ENCODE results near the gene VWA8.

The VWA8 gene

GRCh38 chr13:41587490-41587889 lies 373.4 kb downstream of the VWA8 start:
- no peaks in the 10 kb centered on the region for H3K27me3 ChIP-seq (replicated peaks)
- H3K36me3 ChIP-seq (replicated peaks) = no peaks in the 10 kb centered on the region
- H3K27ac ChIP-seq = no peak overlapping the region
- H3K4me3 ChIP-seq (ENCODE audit: low read depth, low read length) = no peak overlapping the region
- in situ Hi-C loops (cut with HindIII; ENCODE audit: low pct_ligation_motif_present, low sequenced_read_pairs) = no loop called here
- DNase-seq = no peak
- TF ChIP-seq, protein P1, sequence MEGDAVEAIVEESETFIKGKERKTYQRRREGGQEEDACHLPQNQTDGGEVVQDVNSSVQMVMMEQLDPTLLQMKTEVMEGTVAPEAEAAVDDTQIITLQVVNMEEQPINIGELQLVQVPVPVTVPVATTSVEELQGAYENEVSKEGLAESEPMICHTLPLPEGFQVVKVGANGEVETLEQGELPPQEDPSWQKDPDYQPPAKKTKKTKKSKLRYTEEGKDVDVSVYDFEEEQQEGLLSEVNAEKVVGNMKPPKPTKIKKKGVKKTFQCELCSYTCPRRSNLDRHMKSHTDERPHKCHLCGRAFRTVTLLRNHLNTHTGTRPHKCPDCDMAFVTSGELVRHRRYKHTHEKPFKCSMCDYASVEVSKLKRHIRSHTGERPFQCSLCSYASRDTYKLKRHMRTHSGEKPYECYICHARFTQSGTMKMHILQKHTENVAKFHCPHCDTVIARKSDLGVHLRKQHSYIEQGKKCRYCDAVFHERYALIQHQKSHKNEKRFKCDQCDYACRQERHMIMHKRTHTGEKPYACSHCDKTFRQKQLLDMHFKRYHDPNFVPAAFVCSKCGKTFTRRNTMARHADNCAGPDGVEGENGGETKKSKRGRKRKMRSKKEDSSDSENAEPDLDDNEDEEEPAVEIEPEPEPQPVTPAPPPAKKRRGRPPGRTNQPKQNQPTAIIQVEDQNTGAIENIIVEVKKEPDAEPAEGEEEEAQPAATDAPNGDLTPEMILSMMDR (IDR thresholded peaks at IDR 0.05; ENCODE audit: low read depth, low read length, missing control alignments) = peak; percentile 40

DNA sequence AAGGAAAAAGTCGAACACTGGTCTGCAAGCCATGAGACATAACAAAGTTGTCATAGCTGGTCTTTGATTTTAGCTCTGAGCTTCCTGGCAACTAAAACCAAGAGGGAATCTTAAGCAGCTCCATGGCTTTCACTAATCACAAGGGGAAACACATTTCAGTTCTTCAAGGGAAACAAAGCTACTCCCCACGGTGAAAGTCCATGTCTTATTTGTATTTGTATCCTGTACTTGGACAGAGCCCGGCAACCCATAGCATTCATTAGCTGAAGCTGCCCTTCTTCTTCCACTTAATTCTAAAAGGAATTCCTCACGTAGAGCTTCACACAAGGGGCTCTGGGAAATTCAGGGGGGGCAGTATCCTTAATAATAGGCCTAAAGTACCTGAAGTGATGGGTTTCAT lies 374.7 kb downstream of the VWA8 start:
- in situ Hi-C loops (cut with HindIII; ENCODE audit: low pct_ligation_motif_present, low sequenced_read_pairs) = no loop called here
- no peak for DNase-seq
- Histone ChIP-seq H3K27me3 (replicated peaks) (no peaks in the 10 kb centered on the region), H3K27ac (no peak overlapping the region), H3K4me3 (ENCODE audit: low read depth, low read length) (no peak overlapping the region), H3K36me3 (replicated peaks) (no peaks in the 10 kb centered on the region)
- TF ChIP-seq, protein P1 (IDR thresholded peaks at IDR 0.05; ENCODE audit: low read depth, low read length, missing control alignments) = no peak

DNA sequence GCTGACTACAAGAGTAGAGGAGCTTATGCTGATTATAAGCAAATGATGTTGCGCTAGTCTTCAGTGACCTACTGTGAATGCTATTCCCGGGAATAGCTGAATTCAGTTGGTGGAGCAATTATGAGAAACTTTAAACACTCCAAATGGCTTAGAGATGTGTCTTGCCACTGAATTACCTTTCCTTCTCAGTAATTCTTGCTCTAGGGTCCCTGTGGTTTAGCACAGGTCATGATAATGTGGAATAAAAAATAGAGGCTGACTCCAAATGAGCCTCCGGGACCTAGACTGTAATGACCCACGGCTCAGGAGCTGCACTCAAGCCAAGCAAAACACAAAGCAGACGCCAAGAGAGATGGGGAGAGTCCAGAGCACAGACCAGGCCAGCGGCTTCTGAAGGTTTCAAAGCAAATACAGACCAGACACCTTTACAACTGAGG lies 378.9 kb downstream of the VWA8 start:
- no peaks in the 10 kb centered on the region for H3K36me3 ChIP-seq (replicated peaks)
- TF ChIP-seq, protein P1 (IDR thresholded peaks at IDR 0.05; ENCODE audit: low read depth, low read length, missing control alignments) = no peak
- in situ Hi-C loops (cut with HindIII; ENCODE audit: low pct_ligation_motif_present, low sequenced_read_pairs) = no loop called here
- no peak overlapping the region for H3K27ac ChIP-seq
- no peaks in the 10 kb centered on the region for H3K27me3 ChIP-seq (replicated peaks)
- DNase-seq = no peak
- H3K4me3 ChIP-seq (ENCODE audit: low read depth, low read length) = no peak overlapping the region

DNA sequence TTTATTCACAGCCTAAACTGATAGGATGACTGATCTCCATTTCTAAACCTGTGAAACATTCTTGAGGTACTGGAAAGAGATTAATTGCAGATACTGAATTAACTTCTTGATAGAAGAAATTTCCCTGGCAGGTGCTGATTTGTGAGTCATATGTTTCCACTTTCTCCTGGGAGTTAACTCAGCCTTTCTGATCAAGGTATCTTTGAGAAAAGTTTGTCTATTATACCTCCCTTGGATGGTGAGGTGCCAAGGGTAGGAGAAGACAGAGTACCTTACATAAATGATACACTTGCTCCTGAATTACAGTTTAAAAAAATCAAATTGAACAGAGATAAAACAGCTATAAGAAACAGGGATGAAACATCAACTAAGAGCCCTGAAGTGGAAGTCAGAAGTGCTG lies 380.6 kb downstream of the VWA8 start:
- Histone ChIP-seq H3K4me3 (ENCODE audit: low read depth, low read length) (no peak overlapping the region), H3K27ac (no peak overlapping the region), H3K36me3 (replicated peaks) (no peaks in the 10 kb centered on the region), H3K27me3 (replicated peaks) (no peaks in the 10 kb centered on the region)
- in situ Hi-C loops (cut with HindIII; ENCODE audit: low pct_ligation_motif_present, low sequenced_read_pairs) = no loop called here
- TF ChIP-seq, protein P1 (IDR thresholded peaks at IDR 0.05; ENCODE audit: low read depth, low read length, missing control alignments) = no peak
- DNase-seq = no peak

GRCh38 chr13:41579881-41580280 lies 381.0 kb downstream of the VWA8 start:
- no peaks in the 10 kb centered on the region for H3K36me3 ChIP-seq (replicated peaks)
- in situ Hi-C loops (cut with HindIII; ENCODE audit: low pct_ligation_motif_present, low sequenced_read_pairs) = no loop called here
- no peak for DNase-seq
- H3K4me3 ChIP-seq (ENCODE audit: low read depth, low read length) = no peak overlapping the region
- H3K27ac ChIP-seq = no peak overlapping the region
- H3K27me3 ChIP-seq (replicated peaks) = no peaks in the 10 kb centered on the region
- TF ChIP-seq, protein P1 (IDR thresholded peaks at IDR 0.05; ENCODE audit: low read depth, low read length, missing control alignments) = no peak

DNA sequence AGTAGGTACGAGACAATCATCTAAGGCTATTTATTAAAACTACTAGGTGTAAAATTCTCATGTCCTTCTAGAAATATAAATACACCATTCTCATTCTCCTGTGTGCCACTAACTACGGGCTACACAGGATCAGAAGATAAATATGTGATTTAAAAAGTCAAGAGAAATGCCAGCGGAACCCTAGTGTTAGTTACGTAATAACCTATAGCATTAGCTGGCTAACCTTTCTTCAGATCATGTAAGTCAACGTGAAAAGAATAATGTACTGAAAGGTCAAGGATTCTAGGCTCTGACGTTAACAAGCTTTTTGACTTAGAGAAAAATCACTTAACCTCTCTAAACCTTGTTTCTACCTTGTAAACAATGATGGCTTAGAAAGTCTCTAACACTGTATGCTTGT lies 381.7 kb downstream of the VWA8 start:
- in situ Hi-C loops (cut with HindIII; ENCODE audit: low pct_ligation_motif_present, low sequenced_read_pairs) = no loop called here
- H3K4me3 ChIP-seq (ENCODE audit: low read depth, low read length) = no peak overlapping the region
- TF ChIP-seq, protein P1 (IDR thresholded peaks at IDR 0.05; ENCODE audit: low read depth, low read length, missing control alignments) = no peak
- H3K27ac ChIP-seq = no peak overlapping the region
- H3K36me3 ChIP-seq (replicated peaks) = no peaks in the 10 kb centered on the region
- no peak for DNase-seq
- H3K27me3 ChIP-seq (replicated peaks) = no peaks in the 10 kb centered on the region
